Stimulated activated CD4-positive, alpha-beta T cell treated with anti-CD3 and anti-CD28 coated beads, Interleukin-2, amount 100 ng/mL, for 4 hours (primary cell): Measurements from ENCODE around the gene CTDSP1.

Source experiments
- DNase-seq: peaks from one replicate; pipeline ENCODE4 v3.0.0-alpha.2; 2020; ENCODE audit warnings: low read depth

Gene CTDSP1

DNA sequence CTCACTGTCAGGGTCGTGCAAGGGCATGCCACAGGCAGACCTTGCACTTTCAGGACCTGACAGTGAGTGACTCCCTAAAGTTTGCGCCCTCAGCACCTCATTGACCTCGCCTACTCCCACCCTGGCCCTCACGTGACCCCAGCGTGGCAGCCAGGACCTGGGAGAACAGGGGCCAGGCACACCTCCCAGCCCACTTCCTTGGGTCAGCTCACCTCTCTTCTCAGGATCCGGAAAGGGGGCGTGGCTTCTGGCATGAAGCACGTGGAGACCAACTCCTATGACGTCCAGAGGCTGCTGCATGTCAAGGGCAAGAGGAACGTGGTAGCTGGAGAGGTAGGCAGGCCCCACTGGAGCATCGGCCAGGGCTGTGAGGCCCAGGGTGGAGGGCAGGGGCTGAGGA is 28.1 kb downstream of the CTDSP1 start:
- no peak for DNase-seq

DNA sequence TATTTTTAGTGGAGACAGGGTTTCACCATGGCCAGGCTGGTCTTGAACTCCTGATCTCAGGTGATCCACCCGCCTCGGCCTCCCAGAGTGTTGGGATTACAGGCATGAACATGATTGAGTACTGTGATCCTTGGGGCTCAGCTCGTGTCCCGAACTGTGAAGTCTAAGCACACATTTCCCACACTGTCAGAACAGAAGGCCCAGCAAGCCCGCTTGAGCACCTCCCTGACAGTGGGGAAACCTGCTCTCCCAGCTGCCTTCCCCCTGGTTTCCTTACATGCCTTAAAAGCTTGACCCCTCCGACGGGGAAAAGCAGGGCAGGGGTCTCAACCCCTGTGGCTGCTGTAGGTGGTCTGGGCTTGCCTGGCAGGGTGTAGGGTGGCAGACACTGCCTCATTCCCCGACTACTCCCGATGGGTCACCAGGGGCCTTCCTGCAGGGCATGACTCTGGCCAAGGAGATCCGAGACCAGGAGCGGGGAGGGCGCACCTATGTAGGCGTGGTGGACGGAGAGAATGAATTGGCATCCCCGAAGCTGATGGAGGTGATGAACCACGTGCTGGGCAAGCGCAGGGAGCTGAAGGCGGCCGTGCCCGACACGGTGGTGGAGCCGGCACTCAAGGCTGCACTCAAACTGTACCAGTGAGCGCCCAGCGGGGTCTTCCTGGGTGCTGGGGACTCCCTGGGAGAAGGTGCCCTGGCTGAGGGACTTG is 29.3 kb downstream of the CTDSP1 start:
- DNase-seq = no peak

DNA sequence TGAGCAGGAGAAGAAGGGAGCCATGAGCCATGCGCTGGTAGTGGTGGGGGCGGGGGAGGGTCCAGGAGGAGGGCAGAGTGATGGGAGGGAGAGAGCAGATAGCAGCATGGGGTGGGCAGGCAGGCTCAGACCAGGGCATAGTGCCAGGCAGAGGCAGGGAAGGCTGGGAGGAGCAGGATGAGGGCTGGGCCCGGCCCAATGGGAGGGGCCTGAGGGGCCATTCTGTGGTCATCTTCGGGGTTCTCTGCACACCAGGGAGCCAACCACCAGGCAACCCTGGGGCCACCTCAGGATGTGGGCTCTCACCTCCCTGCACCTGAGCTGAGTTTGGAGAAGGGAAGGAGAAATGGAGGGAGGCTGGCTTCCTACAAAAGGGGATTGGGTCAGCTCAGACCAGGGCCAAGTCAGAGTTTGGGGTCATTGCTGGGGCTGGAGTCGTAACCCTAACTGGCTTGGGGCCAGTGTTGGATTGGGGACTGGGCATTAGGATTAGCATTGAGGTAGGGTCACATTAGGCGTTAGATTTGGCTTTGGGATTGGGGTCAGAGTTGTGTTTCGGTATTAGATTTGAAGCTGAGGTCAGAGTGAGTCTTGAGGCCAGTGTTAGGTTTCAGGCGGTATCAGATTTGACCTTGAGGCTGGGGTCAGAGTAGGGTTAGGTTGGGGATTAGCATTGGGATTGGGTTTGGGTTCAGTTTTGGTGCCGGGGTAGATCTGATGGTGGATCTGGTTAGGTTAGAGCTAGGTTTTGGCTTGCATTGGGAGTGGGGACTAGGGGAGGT is 30.4 kb downstream of the CTDSP1 start:
- no peak for DNase-seq

DNA sequence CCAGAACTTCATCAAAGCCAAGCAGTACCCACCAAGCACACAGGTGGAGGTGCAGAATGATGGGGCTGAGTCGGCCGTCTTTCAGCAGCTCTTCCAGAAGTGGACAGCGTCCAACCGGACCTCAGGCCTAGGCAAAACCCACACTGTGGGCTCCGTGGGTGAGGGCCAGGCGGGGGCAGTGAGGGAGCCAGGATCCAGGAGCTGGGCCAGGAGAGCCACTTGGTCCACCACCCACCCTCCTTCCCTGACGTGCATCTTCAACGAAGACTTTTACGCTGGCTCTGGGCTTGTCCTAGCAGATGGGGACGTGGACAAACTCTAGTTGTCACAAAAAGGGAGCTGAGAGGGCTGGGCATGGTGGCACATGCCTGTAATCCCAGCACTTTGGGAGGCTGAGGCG is 31.1 kb downstream of the CTDSP1 start:
- no peak for DNase-seq

DNA sequence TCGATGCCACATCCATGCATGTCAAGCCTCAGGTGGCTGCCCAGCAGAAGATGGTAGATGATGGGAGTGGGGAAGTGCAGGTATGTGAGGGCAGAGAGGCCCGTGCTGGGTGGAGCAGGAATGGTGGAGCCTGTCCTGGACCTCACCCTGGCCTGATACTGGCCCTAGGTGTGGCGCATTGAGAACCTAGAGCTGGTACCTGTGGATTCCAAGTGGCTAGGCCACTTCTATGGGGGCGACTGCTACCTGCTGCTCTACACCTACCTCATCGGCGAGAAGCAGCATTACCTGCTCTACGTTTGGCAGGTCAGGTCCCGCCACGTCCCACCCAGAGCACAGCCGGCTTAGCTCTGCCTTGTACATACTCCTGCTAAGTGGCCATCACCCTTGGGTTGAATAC is 32.2 kb downstream of the CTDSP1 start:
- DNase-seq = no peak

DNA sequence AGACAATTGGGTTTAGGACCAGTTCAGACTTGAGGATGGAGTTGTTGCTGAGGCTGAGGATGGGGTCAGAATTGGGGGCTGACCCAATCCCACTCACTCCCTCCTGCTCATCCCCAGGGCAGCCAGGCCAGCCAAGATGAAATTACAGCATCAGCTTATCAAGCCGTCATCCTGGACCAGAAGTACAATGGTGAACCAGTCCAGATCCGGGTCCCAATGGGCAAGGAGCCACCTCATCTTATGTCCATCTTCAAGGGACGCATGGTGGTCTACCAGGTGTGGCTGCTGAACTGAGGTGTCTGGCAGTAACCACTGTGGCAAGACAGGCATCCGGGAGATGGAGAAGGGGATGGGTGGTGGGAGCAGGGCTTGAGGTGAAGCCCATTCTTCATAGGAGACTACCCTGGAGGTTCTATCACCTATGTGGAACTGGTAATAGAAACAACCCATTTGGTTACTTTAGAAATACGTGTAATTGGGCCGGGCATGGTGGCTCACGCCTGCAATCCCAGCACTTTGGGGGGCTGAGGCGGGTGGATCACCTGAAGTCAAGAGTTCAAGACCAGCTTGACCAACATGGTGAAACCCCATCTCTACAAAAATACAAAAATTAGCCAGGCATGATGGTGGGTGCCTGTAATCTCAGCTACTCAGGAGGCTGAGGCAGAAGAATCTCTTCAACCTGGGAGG is 33.2 kb downstream of the CTDSP1 start:
- no peak for DNase-seq

DNA sequence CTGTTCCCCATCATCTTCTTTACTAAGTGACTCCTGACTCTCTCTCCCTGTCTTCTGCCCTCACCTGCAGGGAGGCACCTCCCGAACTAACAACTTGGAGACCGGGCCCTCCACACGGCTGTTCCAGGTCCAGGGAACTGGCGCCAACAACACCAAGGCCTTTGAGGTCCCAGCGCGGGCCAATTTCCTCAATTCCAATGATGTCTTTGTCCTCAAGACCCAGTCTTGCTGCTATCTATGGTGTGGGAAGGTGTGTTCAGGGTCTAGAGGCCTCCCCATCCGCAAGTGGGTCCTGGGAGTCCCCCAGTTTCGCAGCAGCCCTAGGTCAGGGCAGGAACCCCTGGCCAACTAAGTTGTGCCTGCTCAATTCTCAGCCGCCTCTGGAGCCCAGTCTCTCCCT is 34.8 kb downstream of the CTDSP1 start:
- DNase-seq = no peak

DNA sequence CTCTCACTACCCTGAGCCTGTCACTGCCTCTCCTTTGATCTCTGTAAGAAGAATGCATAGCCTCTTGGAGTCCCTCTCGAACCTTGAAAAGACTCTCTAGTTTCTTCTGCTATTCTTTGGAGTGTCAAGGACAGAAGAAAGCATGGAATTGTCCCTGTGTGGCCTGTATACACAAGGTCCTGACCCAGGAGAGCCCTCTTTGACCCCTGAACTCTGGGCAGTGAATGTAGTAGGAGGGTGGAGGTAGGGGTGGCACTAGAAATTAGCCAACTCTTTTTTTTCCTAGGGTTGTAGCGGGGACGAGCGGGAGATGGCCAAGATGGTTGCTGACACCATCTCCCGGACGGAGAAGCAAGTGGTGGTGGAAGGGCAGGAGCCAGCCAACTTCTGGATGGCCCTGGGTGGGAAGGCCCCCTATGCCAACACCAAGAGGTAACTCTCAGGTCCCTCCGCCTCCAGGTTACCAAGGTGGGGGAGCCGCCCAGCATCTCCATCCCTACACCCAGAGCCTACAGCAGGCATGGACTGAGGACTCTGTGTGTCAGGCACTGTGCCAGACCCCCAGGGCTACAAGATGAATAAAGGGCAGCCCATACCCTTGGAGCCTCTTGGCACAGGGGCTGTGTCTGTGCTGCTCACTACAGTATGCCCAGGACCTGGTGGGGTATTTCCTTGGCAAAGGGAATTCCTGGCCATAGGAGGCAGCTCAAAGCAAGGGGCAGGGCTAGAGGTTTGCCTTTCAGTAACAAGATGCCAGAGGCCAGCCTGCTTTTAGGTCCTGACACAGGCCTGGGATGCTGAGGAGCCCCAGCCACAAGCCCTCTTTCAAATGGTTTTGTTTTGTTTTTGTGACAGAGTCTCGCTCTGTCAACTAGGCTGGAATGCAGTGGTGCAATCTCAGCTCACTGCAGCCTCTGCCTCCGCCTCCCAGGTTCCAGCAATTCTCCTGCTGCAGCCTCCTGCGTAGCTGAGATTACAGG is 35.6 kb downstream of the CTDSP1 start:
- no peak for DNase-seq

DNA sequence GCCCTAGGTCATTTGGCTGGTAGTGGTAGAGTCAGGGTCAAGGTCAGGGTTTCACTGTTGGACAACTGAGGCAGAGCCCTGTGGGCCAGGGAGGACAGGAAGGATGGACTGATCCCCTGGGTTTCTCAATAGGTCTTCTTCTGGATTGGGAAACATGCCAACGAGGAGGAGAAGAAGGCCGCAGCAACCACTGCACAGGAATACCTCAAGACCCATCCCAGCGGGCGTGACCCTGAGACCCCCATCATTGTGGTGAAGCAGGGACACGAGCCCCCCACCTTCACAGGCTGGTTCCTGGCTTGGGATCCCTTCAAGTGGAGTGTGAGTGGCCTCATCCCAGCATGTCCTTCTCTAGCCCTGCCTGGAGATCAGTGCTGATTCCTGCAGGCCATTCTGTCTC is 37.3 kb downstream of the CTDSP1 start:
- no peak for DNase-seq

DNA sequence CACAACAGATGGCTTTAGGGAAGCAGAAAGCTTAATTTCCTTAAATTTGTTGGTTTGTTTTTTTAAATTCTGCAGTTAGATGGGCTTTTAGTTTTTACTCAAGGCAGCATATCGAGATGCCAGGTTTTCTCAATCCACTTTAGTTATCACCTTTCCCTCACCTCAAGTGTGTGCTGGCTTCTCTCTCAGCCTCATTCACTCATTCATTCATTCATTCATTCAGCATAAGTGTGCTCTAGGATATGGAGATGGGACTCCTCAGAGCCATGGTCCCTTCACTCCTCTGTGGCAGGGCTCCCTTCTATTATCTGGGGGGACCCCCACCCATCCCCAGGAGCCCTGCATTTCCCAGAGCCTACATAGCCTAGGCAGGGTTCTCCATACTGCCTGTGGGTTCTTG is 38.3 kb downstream of the CTDSP1 start:
- DNase-seq = no peak

DNA sequence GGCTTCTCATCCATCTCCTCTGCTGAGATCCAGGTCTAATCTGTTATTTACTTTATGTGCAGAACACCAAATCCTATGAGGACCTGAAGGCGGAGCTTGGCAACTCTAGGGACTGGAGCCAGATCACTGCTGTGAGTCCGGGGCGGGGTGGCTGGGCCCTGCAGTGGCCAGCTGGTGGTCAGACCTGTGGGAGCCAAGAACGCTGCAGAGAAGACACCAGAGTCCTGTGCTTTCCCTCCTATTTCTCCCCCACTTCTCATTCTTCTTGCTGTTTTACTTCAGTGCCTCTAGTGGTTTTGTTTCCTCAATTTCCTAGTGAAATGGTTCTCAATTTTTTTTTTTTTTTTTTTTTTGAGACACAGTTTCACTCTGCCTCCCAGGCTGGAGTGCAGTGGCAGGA is 38.9 kb downstream of the CTDSP1 start:
- DNase-seq = no peak

DNA sequence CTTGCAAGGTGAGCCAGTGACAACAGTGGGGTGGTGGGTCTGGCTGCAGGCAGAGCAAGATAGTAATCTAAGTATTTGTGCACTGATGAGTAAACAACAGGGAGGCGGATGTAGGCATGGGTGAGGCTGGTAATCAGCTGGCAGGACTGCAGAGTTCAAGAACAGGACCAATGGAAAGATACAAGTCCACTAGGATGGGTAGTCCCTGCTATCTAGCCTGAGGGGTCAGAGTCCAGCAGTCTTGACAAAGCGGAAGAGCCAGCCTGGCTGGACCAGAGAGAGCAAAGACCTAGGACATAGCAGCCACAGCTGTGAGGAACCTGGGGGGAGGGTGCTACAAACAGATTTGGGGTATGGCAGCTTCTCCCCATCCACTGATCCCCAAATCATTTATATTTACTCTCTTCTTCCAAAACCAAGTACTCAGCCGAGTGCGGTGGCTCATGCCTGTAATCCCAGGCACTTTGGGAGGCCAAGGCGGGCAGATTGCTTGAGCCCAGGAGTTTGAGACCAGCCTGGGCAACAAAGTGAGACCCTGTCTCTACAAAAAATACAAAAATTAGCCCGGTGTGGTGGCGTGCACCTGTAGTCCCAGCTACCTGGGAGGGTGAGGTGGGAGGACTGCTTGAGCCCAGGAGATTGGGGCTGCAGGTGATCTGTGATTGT is 45.2 kb downstream of the CTDSP1 start:
- no peak for DNase-seq

DNA sequence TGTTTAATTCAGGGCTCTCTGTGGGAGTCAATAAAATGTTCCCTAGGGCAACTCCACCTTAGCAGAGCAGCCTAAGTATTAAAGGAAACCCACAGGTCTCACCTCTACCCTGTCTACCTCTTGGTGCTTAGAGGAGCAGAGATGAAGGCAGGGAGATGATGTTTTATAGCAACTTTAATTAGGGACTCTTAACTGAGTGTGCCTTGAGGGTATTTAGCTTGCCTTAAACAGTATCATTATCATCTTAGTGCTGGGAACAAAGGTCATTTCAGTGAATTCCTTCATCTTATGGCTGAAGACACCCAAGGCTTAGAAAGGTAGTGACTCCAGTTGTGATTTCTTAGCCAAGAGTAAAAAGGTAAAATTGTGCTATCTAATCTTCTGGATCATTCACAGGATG is 45.9 kb downstream of the CTDSP1 start:
- DNase-seq = no peak

DNA sequence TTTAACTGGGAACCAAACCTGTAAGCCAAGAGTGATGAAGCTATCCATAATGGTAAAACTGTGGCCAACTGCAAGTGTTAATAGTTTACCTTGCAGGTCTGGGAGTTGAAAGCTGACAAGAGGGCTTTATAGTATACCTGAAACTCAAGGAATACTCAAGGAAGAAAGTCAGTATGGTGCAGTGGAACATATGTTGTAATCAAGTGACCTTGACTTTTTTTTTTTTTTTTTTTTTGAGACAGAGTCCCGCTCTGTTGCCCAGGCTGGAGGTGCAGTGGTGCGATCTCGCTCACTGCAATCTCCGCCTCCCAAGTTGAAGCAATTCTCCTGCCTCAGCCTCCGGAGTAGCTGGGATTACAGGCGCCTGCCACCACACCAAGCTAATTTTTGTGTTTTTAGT is 46.9 kb downstream of the CTDSP1 start:
- DNase-seq = no peak

DNA sequence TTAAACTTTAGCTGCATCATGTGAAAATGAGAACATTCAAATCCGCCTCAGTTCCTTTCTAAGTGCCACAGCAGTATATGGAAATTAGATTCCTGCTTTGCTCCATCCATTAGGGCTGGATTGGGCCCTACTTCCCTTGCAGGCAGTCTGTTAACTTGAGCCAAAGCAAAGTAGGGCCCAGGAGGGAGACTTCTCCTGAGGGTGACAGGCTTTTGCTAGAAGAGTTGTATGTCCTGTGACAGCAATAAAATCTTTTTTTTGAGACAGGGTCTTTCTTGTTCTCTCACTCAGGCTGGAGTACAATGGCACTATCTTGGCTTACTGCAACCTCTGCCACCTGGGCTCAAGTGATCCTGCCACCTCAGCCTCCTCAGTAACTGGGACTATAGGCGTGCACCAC is 47.4 kb downstream of the CTDSP1 start:
- DNase-seq = no peak

DNA sequence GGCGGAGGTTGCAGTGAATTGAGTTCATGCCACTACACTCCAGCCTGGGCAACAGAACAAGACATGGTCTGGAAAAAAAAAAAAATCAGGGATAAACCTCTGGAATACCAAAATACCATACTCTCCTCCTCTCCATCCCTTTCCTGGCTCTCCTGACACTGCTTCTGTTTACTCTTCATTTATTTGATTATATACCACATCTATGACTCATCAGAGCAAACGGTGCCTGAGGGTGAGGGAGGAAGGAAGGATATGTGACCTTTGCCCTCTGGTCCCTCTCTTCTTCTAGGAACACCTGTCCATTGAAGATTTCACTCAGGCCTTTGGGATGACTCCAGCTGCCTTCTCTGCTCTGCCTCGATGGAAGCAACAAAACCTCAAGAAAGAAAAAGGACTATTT is 49.3 kb downstream of the CTDSP1 start:
- DNase-seq = no peak

DNA sequence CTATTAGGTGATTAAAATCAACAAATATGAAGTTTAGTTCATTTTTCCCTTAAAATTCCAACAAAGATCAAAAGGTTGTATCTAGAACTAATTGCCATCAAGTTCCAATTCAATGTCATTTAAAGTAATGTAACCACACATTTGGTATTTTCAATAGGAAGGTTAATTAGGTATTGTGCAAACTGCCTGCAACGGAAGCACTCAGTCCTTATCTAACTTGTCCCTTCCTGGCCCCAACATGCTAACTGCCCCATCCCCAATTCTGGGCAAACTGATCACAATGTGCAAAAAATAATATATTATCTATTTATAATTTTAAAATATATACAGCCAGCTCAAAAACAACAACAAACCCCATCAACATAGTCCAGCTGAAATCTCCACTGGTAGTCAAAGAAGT is 52.4 kb downstream of the CTDSP1 start:
- DNase-seq = no peak
